Motor neuron (in vitro differentiated cells): Measurements from ENCODE around the gene STAG1. TPM values are rescaled to one million over a fixed set of nuclear protein-coding genes. Genes with fewer than 3 reads are reported as not detected.

Experiments used
- ATAC-seq, 8 experiments: fragments of 200-7000 bp; cut with Tn5 transposase; replicated peaks in 6 of 8; 2 replicates each; pipeline ENCODE4 v1.8.0; 2021; ENCODE audit warnings: mild to moderate bottlenecking in 8 of 8, moderate library complexity in 8 of 8
- H3K27ac ChIP-seq, 2 donors: fragments of 250-450 bp; sonication (Bioruptor Pico); 2 replicates each; pipeline ENCODE4 v1.9.0; 2021; ENCODE audit warnings: antibody characterized with exemption in 2 of 2, mild to moderate bottlenecking in 2 of 2, moderate library complexity in 1 of 2
- H3K4me1 ChIP-seq, 2 donors: fragments of 250-450 bp; sonication (Bioruptor Pico); replicated peaks in 1 of 2; 2 replicates each; pipeline ENCODE4 v1.6.1; 2021; ENCODE audit warnings: antibody characterized with exemption in 2 of 2, mild to moderate bottlenecking in 2 of 2, moderate library complexity in 1 of 2
- H3K4me3 ChIP-seq, 5 donors: fragments of 250-450 bp; sonication (Bioruptor Pico); 2 replicates each; pipeline ENCODE4 v1.9.0; 2021; ENCODE audit warnings: antibody characterized with exemption in 5 of 5, mild to moderate bottlenecking in 5 of 5, moderate library complexity in 4 of 5
- WGBS, 10 experiments: fragments of 450-650 bp; shearing (Covaris generic); methylation state at CpG; one replicate each; pipeline ENCODE4 v1.0.0; 2022; 5-methylcytosine and 5-hydroxymethylcytosine counted together
- in situ Hi-C, 9 experiments: fragments of 400-800 bp; cut with MboI; loops; one replicate each; pipeline ENCODE4 v1.15.0; 2021; ENCODE audit warnings: low sequenced_read_pairs in 9 of 9, low pct_unique_long_range_greater_than_20kb in 2 of 9; ENCODE audit not compliant: unreplicated experiment in 9 of 9
- total RNA-seq, 8 experiments: library from RNA; unstranded; fragments of 300-600 nt; gene quantifications; 2 replicates each; pipeline versions ENCODE4 v1.2.3 to v1.2.4, GENCODE V29; 2022

Gene STAG1
- total RNA-seq, 8 experiments from 2014 or later, result 19.1 to 36.9 (median 29.4) TPM

DNA sequence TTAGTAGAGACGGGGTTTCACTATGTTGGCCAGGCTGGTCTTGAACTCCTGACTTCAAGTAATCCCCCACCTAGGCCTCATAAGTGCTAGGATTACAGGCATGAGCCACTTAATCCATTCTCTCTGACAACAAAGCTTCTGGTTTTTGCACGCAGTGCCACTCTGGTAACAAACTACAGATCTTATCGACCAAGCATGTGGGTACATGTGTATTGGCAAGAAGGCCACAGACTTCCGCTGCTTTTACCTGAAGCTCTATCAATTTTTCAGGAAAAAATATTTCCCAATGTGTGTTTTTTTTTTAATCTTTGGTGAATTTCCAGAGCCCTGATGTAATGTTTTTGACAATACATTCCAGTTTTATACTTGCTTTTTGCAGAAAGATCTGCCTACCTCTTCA is 319.5 kb downstream of the STAG1 start:
- H3K4me1 ChIP-seq, result no peaks in the 10 kb centered on the region
- H3K4me3 ChIP-seq, result no peak overlapping the region
- in situ Hi-C loops, result no loop called here
- WGBS, 10 experiments, result 83 to 100% (median 100%) methylated on average over 1 to 4 of the region's 4 CpGs; no CpG with 5 or more reads in 2 of the 10 experiments
- no peak for ATAC-seq
- H3K27ac ChIP-seq, result no peak overlapping the region

GRCh38 chr3:136428167-136428566 is 324.0 kb downstream of the STAG1 start:
- Histone ChIP-seq H3K4me1 (no peaks in the 10 kb centered on the region), H3K27ac (no peak overlapping the region), H3K4me3 (no peak overlapping the region)
- in situ Hi-C loops, result no loop called here
- ATAC-seq, result no peak
- 67 to 100% (median 96%) methylated on average over 1 to 2 of the region's 2 CpGs; no CpG with 5 or more reads in 2 of the 10 experiments for WGBS, 10 experiments

GRCh38 chr3:136427236-136427635 is 324.9 kb downstream of the STAG1 start:
- no peaks in the 10 kb centered on the region for H3K4me1 ChIP-seq
- no peak overlapping the region for H3K27ac ChIP-seq
- in situ Hi-C loops, result no loop called here
- ATAC-seq, result no peak
- H3K4me3 ChIP-seq, result no peak overlapping the region

- Histone ChIP-seq H3K4me1 (no peaks in the 10 kb centered on the region), H3K4me3 (no peak overlapping the region), H3K27ac (no peak overlapping the region)
- in situ Hi-C loops, result loop anchor here in 1 of 9 experiments (25.0 kb wide), 1 partner anchor 98 kb away; no protein-coding TSS in a partner anchor
- no peak for ATAC-seq
Measured at GRCh38 chr3:136414476-136414875, 337.7 kb downstream of the STAG1 start.

DNA sequence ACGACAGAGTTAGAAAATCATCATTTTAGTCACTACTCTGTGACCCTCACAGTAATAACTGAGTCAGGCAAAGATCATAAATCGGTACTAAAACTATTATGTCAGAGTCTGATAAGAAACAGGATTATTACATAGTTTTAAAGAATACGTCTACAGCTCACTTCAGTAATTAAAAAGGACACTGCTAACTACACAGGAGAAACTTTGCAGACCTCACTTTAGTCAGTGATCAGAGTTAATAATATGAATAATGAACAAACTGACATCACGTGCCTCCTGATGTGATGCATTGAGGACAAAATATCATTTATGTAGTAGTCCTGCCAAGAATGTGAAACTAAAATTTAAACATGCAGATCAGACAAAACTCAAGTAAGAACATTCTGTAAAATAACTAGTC is 339.9 kb downstream of the STAG1 start:
- in situ Hi-C loops, result loop anchor here in 1 of 9 experiments (25.0 kb wide), 1 partner anchor 100 kb away; no protein-coding TSS in a partner anchor
- Histone ChIP-seq H3K27ac (no peak overlapping the region), H3K4me3 (no peak overlapping the region), H3K4me1 (no peaks in the 10 kb centered on the region)
- 62 to 100% (median 87%) methylated on average over 2 to 4 of the region's 4 CpGs for WGBS, 10 experiments
- ATAC-seq, result no peak

DNA sequence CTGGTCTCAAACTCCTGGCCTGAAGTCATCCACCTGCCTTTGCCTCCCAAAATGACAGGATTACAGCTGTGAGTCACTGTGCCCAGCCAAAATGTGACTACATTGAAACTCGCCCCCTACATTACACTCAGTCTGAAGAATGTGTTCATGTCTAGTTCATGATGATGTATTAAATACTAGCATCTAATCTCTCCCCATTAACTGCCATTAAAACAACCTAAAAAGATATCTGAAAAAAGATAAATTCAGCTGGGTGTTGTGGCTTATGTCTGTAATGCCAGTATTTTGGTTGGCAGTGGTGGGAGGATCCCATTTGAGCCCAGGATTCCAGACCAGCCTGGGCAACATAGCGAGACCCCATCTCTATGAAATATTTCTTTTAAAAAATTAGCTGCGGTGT is 342.6 kb downstream of the STAG1 start:
- 90 to 100% (median 100%) methylated on average over 1 to 2 of the region's 3 CpGs; no CpG with 5 or more reads in 5 of the 10 experiments for WGBS, 10 experiments
- no peak for ATAC-seq
- in situ Hi-C loops, result loop anchor here in 1 of 9 experiments (25.0 kb wide), 1 partner anchor 103 kb away; no protein-coding TSS in a partner anchor

DNA sequence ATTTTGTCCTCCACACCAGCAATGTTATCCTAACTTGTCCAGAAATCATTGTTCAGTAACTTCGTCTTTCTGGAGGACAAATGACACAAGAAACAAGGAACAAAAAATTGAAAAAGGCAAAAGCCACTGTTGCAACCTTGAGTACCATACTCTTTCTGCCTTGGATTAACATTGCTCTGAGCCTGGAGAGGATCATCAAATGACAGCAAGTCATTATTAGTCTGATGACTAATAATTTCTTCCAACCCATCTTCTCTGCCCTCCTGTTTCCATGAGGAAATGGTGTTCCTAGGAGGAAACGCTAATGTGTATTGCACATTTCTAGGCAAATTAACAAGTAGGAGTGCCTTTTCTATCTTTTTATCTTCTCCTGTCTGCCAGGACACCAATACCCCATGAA is 348.1 kb downstream of the STAG1 start:
- Histone ChIP-seq H3K4me3 (no peak overlapping the region), H3K4me1 (no peaks in the 10 kb centered on the region), H3K27ac (no peak overlapping the region)
- no peak for ATAC-seq
- 36 to 100% (median 86%) methylated on average over 1 to 2 of the region's 2 CpGs; no CpG with 5 or more reads in 1 of the 10 experiments for WGBS, 10 experiments
- in situ Hi-C loops, result loop anchor here in 1 of 9 experiments (25.0 kb wide), 1 partner anchor 108 kb away; no protein-coding TSS in a partner anchor

More for the DNA sequence above, 342.6 kb downstream of the STAG1 start:
- H3K4me3 ChIP-seq, result no peak overlapping the region
- H3K4me1 ChIP-seq, result no peaks in the 10 kb centered on the region
- no peak overlapping the region for H3K27ac ChIP-seq

- ATAC-seq, result peak in 2 of 8 experiments; percentile 64 to 65
- in situ Hi-C loops, result loop anchor here in 2 of 9 experiments (25.0 kb wide), 3 partner anchors 310 to 615 kb away; no protein-coding TSS in a partner anchor
- H3K4me3 ChIP-seq, result no peak overlapping the region
- H3K27ac ChIP-seq, result no peak overlapping the region
- no peaks in the 10 kb centered on the region for H3K4me1 ChIP-seq
Measured at GRCh38 chr3:136396916-136397315, 355.3 kb downstream of the STAG1 start.

GRCh38 chr3:136390574-136390973 is 361.6 kb downstream of the STAG1 start:
- Histone ChIP-seq H3K27ac (no peak overlapping the region), H3K4me1 (no peaks in the 10 kb centered on the region), H3K4me3 (no peak overlapping the region)
- ATAC-seq, result no peak
- in situ Hi-C loops, result loop anchor here in 2 of 9 experiments (25.0 kb wide), 3 partner anchors 303 to 622 kb away; no protein-coding TSS in a partner anchor
- 76 to 100% (median 100%) methylated on average over 1 to 3 of the region's 3 CpGs; no CpG with 5 or more reads in 1 of the 10 experiments for WGBS, 10 experiments

DNA sequence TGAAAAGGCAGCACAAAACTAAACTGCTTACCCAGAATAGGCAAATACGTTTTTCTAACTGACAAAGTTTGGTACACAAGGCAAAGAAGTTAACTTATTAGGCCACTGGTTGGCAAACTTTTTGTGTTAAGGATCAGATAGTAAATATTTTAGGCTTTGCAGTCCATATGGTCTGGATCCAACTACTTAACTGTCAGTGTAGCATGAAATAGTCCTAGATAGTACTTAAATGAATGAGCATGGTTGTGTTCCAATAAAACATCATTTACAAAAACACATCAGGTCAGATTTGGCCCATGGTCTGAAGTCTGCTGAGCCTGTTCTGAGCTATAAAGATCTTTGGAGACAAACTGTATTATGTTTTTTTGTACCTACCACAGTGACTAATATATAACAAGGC is 365.1 kb downstream of the STAG1 start:
- in situ Hi-C loops, result loop anchor here in 2 of 9 experiments (25.0 kb wide), 3 partner anchors 300 to 625 kb away; no protein-coding TSS in a partner anchor
- no peak for ATAC-seq
- WGBS, 10 experiments, result 60 to 90% (median 67%) methylated on average over 1 of the region's 1 CpG; no CpG with 5 or more reads in 5 of the 10 experiments

GRCh38 chr3:136385457-136385856 is 366.7 kb downstream of the STAG1 start:
- no peak overlapping the region for H3K4me3 ChIP-seq
- no peak for ATAC-seq
- in situ Hi-C loops, result loop anchor here in 2 of 9 experiments (25.0 kb wide), 3 partner anchors 298 to 627 kb away; no protein-coding TSS in a partner anchor
- no peaks in the 10 kb centered on the region for H3K4me1 ChIP-seq
- no peak overlapping the region for H3K27ac ChIP-seq
- WGBS, 10 experiments, result 20 to 100% (median 88%) methylated on average over 1 to 2 of the region's 2 CpGs; no CpG with 5 or more reads in 3 of the 10 experiments

More for the DNA sequence above, 365.1 kb downstream of the STAG1 start:
- no peak overlapping the region for H3K4me3 ChIP-seq
- no peaks in the 10 kb centered on the region for H3K4me1 ChIP-seq
- no peak overlapping the region for H3K27ac ChIP-seq

GRCh38 chr3:136381051-136381450 is 371.1 kb downstream of the STAG1 start:
- WGBS, 10 experiments, result 80 to 100% (median 95%) methylated on average over 1 to 2 of the region's 2 CpGs
- H3K27ac ChIP-seq, result no peak overlapping the region
- no peak overlapping the region for H3K4me3 ChIP-seq
- no peaks in the 10 kb centered on the region for H3K4me1 ChIP-seq
- ATAC-seq, result no peak
- in situ Hi-C loops, result loop anchor here in 2 of 9 experiments (25.0 kb wide), 3 partner anchors 294 to 631 kb away; no protein-coding TSS in a partner anchor

DNA sequence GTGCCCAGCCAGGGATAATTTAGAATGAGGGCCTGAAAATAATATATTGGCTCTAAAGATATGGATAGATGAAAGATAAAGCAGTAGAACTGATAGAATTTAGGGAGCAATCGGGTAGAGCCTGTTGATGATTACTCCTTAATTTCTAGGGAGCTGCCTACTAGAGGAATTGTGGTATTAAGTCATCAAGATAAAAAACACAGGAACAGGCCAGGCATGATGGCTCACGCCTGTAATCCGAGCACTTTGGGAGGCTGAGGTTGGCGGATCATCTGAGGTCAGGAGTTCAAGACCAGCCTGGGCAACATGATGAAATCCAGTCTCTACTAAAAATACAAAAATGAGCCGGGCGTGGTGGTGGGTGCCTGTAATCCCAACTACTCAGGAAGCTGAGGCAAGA is 371.6 kb downstream of the STAG1 start:
- Histone ChIP-seq H3K27ac (no peak overlapping the region), H3K4me1 (no peaks in the 10 kb centered on the region), H3K4me3 (no peak overlapping the region)
- ATAC-seq, result no peak
- WGBS, 10 experiments, result 60 to 100% (median 92%) methylated on average over 1 to 6 of the region's 6 CpGs
- in situ Hi-C loops, result loop anchor here in 2 of 9 experiments (25.0 kb wide), 3 partner anchors 293 to 632 kb away; no protein-coding TSS in a partner anchor

DNA sequence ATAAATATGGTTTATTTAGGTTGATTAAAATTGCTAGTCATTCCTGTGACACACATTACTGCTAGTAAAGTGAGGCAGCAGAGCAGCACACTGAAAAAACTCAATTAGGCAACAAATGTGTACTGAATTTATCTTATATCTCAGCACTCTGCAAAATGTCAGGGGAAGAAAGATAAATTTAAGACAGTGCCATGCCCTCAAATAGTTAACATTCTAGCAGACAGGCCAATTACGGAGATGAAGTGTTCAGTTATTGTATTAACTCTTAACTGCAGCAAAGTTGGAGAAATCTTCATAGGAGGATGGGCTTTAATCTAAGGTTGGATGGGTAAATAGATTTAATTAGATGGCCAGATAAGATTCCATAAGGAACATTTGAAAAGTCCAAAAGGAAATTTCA is 374.2 kb downstream of the STAG1 start:
- Histone ChIP-seq H3K4me1 (no peaks in the 10 kb centered on the region), H3K4me3 (no peak overlapping the region), H3K27ac (no peak overlapping the region)
- in situ Hi-C loops, result loop anchor here in 2 of 9 experiments (25.0 kb wide), 3 partner anchors 291 to 634 kb away; no protein-coding TSS in a partner anchor
- 38 to 100% (median 71%) methylated on average over 1 of the region's 1 CpG; no CpG with 5 or more reads in 3 of the 10 experiments for WGBS, 10 experiments
- ATAC-seq, result no peak
